GM18861 (cell line): ENCODE measurements around the gene IER5.
"Not testable (repeated sequence)": the region's sequence is repeated elsewhere in the genome, so short reads cannot be mapped to it uniquely, and the experiment has no call there.

ENCODE experiments used
- ATAC-seq: cut with Tn5 transposase; IDR thresholded peaks from one replicate; pipeline ENCODE4 v1.9.1; 2021; ENCODE audit not compliant: unreplicated experiment

IER5 gene

DNA sequence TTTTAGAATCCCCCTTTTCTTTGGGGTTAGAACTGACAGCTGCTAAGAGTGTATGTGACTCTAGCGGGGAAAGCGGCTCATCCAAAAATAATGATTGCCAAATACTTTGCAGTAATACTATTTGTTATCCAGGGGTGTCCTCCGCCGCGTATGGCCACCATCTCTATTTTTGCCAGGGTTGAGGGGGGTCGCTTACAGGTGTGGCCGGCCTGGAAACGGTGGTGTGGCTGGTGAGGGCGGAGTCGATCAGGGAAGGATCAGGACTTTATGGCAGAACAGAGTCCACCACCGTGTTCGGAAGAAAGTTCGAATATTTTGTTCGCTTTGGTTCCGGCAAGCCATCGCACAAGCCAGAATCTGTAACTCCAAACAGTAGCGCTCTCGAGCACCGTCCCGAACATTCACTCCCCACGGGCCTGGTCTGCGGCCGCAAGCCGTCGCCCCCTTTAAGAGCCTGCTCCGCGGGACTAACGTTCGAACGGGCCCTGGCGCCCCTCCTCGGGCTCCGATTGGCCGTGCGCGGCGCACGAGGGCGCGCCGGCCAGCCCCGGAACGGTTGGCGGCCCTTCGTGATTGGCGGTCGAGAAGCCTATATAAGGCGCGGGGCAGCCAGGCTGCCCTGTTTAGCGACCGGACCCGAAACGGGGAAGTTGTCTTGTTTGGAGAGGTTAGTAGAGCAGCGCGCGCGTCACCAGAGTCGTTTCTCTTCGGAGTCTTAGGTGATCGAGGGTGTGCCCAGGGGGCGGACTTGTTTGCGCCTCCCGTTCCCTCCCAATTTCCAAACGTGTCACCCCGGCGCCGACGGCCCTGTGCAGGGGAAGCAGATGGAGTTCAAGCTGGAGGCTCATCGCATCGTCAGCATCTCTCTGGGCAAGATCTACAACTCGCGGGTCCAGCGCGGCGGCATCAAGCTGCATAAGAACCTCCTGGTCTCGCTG, at the start of gene IER5:
Gene IER5 (plus strand): TSS at position 622 of the 938 bp plus-strand sequence. CDS start 203 bp downstream, at position 825.
- ATAC-seq, result peak; percentile 67

DNA sequence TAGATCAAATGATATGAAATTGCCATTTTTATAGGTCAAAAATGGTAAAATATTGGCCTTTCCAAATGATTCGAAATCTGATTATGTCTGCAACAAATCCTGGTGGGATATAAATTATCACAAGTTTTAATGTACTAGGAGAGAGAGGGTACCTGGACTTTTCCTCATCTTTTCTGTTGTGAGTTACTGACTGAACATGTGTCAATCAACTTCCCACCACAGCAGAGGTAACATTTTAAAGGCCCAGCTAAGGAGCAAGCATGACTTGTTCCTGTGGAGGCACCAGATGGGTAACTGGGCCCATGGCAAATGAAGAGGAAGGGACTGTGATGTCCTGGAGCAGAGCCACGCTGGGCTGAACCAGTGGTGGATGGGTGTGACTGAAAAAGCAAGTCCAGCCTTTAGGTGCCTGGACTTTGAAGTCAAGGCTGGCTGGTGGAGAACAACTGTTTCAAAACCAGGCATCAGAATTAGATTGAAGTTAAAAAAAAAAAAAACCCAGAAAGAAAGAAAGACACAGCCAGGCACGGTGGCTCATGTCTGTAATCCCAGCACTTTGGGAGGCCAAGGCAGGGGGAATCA, 48.1 kb upstream of the IER5 start:
- no peak for ATAC-seq

DNA sequence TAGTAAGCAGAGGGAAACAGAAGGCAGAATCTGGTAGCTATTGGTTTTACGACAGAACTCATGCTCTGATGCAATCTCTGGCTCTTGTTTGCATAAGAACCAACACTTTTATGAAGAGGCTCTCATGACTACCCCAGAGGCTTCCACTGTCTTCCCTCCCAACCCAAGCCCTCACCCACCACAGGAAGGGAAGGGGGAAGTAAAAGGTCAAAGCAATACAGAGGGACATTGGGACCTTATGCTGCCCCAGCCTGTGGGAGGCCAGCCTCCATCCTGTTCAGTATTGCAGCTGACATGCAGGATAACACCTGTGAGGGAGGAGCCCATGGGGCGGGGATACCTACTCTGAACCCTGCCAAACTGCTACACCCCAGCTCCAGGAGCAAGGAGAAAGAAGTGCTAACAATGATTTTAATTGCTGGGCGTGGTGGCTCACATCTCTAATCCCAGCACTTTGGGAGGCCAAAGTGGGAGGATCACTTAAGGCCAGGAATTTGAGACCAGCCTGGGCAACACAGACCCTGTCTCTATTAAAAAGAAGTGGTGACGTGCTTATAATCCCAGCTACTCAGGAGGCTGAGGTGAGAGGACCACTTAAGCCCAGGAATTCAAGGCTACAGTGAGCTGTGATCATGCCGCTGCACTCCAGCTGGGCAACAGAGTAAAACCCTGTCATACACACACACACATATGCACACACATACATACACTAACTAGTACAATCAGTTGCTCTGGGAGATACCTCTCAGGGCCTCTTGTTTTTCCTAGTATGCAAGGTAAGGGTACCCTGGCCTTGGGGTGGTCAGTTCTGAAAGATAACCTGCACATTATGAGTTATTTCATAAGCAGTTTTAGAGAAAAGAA, 45.2 kb upstream of the IER5 start:
- no peak for ATAC-seq

DNA sequence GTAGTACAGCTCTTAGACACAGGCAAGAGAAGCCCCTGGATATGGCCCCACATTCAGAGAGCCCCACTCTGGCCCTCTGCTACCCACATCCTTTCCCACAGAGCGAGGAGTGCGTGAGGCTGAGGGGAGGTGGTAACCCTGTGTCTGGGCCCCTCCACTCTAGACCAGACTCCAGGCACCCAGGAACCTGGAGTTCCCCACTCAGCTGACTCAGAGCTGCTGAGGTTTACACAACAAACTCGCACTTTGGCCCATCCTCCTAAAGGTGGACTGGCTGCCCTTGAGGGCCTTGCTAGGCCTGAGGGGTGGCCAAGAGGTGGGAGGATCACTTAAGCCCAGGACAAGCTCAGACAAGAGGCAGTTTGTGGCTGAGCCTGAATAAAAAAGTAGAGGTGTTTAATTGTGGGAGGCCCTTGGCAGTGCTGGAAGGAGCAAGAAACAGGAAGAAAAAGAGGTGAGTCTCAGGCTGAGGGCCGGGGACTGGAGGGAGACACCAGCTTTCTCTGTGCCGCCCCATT, 44.0 kb upstream of the IER5 start:
- ATAC-seq, result peak; percentile 84

DNA sequence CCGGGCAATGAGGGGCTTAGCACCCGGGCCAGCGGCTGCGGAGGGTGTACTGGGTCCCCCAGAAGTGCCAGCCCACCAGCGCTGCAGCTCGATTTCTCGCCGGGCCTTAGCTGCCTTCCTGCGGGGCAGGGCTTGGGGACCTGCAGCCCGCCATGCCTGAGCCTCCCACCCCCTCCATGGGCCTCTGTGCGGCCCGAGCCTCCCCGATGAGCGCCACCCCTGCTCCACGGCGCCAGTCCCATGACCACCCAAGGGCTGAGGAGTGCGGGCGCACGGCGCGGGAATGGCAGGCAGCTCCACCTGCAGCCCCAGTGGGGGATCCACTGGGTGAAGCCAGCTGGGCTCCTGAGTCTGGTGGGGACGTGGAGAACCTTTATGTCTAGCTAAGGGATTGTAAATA, 42.6 kb upstream of the IER5 start:
- ATAC-seq, result not testable (repeated sequence)

DNA sequence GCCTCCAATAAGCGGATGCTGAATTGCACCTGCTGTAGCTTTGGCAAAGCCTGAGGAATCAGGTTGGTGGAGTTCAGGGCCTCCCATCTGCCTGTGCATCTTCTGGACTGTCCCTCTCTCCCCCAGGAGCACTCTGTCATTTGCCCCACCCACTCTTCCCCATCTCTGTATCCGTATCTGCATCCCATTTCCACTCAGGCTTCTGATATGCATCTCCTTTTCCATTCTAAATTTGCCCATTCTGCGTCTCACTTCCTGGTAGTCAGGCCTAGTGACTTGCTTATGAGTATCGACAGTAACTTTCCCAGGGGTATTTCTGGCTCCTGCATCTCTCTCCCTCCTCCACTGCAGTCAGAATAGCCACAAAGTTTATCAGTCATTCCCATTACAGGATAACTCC, 39.1 kb upstream of the IER5 start:
- no peak for ATAC-seq

DNA sequence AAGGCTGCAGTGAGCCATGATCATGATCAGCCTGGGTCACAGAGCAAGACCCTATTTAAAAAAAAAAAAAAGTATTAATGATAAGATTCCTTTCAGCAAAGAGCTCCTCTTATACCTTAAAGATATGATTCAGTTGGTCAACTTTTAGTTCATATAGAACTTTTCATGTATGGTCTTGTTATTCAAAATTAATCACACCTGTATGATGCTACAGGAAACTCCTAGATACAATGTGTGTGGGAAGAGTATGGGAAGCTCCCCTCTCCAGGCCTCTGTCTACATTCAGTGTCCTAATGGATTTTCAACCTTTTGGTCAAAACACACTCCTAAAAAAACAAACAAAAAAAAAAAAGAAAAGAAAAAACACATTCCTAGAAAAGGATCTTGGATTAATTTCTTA, 37.6 kb upstream of the IER5 start:
- no peak for ATAC-seq

DNA sequence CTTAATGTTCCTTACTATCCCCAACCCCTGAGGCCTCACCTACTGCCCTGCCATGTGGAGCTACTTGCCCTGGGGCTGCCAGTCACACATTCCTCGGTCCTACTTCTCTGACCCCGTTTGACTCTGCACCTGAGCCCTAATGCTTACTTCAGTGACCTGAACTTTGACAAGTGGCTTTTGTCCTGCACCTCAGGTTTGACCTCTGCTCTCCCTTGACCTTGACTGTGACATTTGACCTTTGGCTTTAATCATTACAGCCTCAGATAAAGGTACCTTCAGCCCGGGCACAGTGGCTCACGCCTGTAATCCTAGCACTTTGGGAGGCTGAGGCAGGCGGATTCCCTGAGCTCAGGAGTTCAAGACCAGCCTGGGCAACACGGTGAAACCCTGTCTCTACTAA, 31.9 kb upstream of the IER5 start:
- ATAC-seq, result no peak

GRCh38 chr1:181057079-181057478, 31.4 kb upstream of the IER5 start:
- ATAC-seq, result no peak

- ATAC-seq, result no peak
Measured at GRCh38 chr1:181059435-181059834, 29.1 kb upstream of the IER5 start.

GRCh38 chr1:181060066-181060465, 28.4 kb upstream of the IER5 start:
- no peak for ATAC-seq

- not testable (repeated sequence) for ATAC-seq
Measured at GRCh38 chr1:181060947-181061346, 27.6 kb upstream of the IER5 start.

DNA sequence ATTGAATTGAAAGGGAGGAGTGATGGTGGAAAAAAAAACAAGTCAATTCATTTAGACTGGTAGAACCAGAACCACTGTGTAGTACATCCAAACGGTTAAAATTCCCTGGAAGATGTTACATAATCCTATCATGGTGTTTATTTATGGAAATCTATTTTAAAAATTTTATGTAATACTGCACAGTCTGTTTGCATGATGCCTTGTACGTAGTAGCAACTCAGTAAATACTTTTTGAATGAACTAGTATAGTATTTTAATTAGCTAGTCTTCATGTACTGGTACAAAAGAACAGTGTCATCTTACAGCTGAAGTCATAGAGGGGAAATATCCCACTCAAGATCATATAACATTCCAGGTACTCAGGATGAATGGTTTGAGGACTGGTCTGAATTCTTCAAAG, 27.0 kb upstream of the IER5 start:
- ATAC-seq, result no peak

- ATAC-seq, result peak; percentile 78
Measured at GRCh38 chr1:181061891-181062835, 26.3 kb upstream of the IER5 start.

DNA sequence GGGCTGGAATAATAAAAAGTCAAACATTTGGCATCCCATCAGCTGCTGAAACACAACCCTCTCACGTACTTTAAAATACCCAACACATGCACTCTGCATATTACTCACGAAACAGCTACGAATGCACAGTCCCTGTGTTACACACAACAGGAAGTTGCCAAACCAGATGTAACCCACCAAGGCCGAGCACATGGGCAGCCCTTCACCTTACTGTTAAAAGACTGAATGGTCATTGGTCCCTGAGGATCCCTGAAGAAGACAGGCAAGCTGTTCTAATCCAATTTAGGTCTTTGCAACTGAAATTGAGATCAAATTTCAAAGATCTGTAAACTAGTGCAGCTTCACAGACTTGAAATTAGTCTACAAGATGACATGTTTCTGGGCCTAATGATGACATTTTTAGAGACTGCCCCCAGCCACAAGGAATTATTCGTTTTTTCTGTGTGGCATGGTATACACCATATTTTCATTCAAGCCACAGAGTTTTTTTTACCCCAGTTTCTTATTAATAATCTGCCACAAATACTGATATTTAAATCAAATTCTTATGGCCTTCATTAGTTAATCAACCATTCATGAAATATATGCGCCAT, 25.6 kb upstream of the IER5 start:
- peak; percentile 60 for ATAC-seq

GRCh38 chr1:181064011-181064623, 24.4 kb upstream of the IER5 start:
- no peak for ATAC-seq

DNA sequence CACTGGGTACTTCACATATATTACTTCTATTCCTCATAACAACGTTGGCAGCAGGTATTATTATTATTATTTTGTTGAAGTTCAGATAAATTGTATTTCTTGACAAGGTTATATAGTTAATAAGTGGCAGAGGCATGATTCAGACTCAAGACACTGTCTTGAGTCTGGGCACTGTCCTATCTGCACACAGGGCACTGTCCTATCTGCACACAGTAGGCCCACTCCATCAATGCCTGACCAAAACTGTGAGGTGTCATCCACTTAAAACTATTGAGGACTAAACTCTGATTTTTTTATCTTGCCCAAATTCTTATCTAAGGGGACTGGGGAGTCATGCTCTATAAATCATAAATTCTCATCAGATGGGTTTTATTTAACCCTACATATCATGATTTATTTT, 23.8 kb upstream of the IER5 start:
- no peak for ATAC-seq

GRCh38 chr1:181073638-181074037, 14.9 kb upstream of the IER5 start:
- no peak for ATAC-seq

DNA sequence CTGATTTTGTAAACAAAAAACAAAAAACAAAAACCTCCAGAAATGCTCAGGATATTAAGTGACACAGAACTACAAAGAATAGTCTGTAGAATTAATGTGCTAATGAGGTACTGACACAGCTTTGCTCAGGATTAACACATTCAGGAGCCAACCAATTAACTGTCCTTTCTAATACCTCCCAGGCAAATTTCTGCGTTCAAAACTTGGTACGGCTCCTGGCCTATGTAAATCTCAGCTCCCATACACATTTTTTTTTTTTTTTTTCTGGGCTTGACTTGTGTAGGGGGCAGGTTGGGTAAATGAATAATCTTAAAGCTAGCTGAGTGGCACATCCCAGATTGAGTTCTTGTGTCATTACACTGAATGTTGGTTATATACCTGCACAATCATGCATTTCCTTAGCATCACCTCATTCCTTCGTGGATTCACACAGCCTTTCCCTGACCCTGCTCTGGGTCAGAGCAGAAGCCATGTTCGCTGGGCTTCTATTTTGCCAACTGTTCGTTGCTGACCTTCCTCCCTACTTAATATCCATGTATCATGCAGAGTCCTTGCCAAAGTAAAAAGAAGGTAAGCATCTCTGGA, 12.6 kb upstream of the IER5 start:
- no peak for ATAC-seq
